ENCODE measurements around the gene SPOCK2. TPM values are rescaled to one million over a fixed set of nuclear protein-coding genes. Genes with fewer than 3 reads are reported as not detected.
A peak's percentile ranks its signal among the peaks of the same experiment; 100 is the strongest.

SPOCK2 gene
- total and polyA plus RNA-seq, 2 of the 13 experiments (the other 11 are each of a cell fraction or from before 2014, with no cell fraction given) = 8.6 to 30.6 TPM

DNA sequence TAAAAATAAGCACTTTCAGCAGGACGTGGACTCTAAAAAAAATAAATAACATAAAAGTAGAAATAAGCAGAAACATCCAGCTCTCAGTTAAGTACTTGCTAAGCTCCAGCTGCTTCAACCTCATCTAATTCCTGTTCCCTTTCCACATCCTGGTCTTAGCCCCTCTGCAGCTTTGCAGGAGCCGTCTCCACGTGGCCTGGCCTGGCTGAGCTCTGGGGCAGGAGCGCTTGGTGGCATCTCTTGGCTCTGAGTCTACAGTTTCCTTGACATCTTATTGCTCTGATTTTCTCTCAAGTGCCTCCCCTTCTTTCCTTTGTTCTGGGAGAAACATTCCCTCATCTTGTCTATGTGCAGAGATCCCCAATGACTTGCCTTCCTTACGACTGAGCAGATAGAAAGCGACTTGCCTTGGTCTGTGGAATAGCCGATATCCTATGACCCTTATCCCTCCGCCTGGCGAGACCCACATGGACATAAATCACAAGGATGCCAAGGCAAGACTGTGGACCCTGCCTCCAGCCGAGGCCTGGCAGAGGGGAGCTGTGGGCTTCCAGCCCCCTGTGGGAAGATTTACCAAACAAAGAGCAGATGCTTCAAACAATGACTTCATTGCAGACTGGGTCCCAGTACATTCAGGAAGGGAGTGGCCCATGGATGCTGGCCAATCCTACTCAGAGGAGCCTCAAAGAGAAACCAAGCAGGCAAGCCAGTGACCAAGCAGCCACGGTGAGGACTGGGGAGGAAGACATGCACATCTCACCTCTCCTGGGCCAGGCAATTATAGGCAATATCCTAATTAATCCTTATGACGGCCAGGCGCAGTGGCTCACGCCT, 61.9 kb downstream of the SPOCK2 start:
- H2AFZ ChIP-seq (ENCODE audit: low read length) = no peak overlapping the region
- ChIA-PET POLR2A (interaction anchor here (1.3 kb wide), 2 partner anchors 39 to 50 kb away, joined by 3 to 4 read pairs; no protein-coding TSS in a partner anchor), CTCF (ENCODE audit: low intra/inter-chr PET ratio, low total read pairs) (no interaction called here)
- peaks cover 86% of the 10 kb centered on the region for H3K4me1 ChIP-seq (ENCODE audit: insufficient read depth, low read length)
- peaks cover 6% of the 10 kb centered on the region for H3K79me2 ChIP-seq (ENCODE audit: insufficient read depth, low read length)
- no TSS peak for BruUV-seq (replicated peaks)
- ATAC-seq (no peak), FAIRE-seq (no peak), DNase-seq (ENCODE audit: low spot score) (no peak)
- TF ChIP-seq, protein P1, sequence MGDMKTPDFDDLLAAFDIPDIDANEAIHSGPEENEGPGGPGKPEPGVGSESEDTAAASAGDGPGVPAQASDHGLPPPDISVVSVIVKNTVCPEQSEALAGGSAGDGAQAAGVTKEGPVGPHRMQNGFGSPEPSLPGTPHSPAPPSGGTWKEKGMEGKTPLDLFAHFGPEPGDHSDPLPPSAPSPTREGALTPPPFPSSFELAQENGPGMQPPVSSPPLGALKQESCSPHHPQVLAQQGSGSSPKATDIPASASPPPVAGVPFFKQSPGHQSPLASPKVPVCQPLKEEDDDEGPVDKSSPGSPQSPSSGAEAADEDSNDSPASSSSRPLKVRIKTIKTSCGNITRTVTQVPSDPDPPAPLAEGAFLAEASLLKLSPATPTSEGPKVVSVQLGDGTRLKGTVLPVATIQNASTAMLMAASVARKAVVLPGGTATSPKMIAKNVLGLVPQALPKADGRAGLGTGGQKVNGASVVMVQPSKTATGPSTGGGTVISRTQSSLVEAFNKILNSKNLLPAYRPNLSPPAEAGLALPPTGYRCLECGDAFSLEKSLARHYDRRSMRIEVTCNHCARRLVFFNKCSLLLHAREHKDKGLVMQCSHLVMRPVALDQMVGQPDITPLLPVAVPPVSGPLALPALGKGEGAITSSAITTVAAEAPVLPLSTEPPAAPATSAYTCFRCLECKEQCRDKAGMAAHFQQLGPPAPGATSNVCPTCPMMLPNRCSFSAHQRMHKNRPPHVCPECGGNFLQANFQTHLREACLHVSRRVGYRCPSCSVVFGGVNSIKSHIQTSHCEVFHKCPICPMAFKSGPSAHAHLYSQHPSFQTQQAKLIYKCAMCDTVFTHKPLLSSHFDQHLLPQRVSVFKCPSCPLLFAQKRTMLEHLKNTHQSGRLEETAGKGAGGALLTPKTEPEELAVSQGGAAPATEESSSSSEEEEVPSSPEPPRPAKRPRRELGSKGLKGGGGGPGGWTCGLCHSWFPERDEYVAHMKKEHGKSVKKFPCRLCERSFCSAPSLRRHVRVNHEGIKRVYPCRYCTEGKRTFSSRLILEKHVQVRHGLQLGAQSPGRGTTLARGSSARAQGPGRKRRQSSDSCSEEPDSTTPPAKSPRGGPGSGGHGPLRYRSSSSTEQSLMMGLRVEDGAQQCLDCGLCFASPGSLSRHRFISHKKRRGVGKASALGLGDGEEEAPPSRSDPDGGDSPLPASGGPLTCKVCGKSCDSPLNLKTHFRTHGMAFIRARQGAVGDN (CRISPR knock-in tag; IDR thresholded peaks at IDR 0.05) = peak; percentile 21; the same call in 1 of the 2 replicates
- no peak for TF ChIP-seq ZNF878 (CRISPR knock-in tag; IDR thresholded peaks at IDR 0.05)
- no peak overlapping the region for H3K4me2 ChIP-seq (ENCODE audit: low read depth, low read length)
- WGBS (ENCODE audit: low lambda C conversion rate) = 89% methylated on average over 14 of the region's 14 CpGs
- intact Hi-C loops (cut with micrococcal nuclease; ENCODE audit: unreplicated experiment) = no loop called here
- H4K20me1 ChIP-seq (ENCODE audit: insufficient read depth, low read length) = no peaks in the 10 kb centered on the region
- no peaks in the 10 kb centered on the region for H3K27me3 ChIP-seq (ENCODE audit: control insufficient read depth in 1 of 2, insufficient read depth in 2 of 2, low read length in 2 of 2)
- H3K27ac ChIP-seq (ENCODE audit: extremely low read length, insufficient read depth, low read length) = no peak overlapping the region
- H3K9ac ChIP-seq (ENCODE audit: insufficient read depth, low read depth, low read length) = no peak overlapping the region
- in situ Hi-C loops (cut with HindIII; ENCODE audit: extremely low pct_ligation_motif_present, low pct_unique_long_range_greater_than_20kb) = loop anchor here (25.0 kb wide), 1 partner anchor 689 kb away; no protein-coding TSS in a partner anchor
- no peak overlapping the region for H3K4me3 ChIP-seq (replicated peaks in 1 of 3; ENCODE audit: insufficient read depth in 1 of 3, low read depth in 2 of 3, low read length in 3 of 3)
- no peaks in the 10 kb centered on the region for H3K36me3 ChIP-seq (replicated peaks in 1 of 2; ENCODE audit: control insufficient read depth in 1 of 2, insufficient read depth in 2 of 2, low read length in 2 of 2)
- no peaks in the 10 kb centered on the region for H3K9me3 ChIP-seq (ENCODE audit: low read length)

All from HepG2 (cell line).